ENCODE data around the gene PRDM8.

PRDM8 gene

DNA sequence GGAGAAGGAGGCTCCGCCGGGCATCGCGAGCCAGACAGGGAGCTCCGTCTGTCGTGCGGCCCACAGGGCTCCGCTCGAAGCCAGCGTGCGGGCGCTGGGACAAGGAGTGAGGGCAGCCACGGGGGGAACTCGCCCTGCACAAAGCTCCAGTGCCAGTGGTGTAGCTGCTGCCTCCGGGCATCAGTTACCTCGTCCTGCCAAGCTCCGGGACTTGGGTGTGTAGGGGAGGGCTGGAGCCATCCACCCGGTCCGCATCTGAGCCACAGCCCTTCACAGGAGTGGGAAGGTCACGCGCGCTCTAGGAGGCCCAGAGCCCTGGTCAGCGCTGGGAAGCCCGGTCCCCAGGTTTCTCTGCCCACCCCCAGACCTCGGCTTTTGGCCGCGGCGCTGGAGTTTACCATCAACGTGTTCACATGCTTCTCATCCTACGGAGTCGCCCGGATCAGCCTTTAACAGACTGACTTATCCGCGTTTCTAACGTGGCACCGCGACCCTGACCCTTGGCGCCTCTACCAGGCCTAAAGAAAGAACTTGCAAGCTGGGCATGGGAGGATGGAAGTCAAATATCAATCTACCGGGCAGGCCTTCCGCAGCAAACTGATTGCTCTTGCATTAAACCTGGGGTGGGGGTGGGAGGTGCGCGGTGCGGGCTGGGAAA is 8.4 kb upstream of the PRDM8 start:
- Mint-ChIP-seq H3K27ac (no peak overlapping the region), H3K4me1 (ENCODE audit: low read depth) (peaks cover 21% of the 10 kb centered on the region), H3K4me3 (no peak overlapping the region), H3K27me3 (peaks cover 8% of the 10 kb centered on the region), H3K36me3 (peaks cover 12% of the 10 kb centered on the region), H3K9me3 (ENCODE audit: low read depth) (no peaks in the 10 kb centered on the region)

DNA sequence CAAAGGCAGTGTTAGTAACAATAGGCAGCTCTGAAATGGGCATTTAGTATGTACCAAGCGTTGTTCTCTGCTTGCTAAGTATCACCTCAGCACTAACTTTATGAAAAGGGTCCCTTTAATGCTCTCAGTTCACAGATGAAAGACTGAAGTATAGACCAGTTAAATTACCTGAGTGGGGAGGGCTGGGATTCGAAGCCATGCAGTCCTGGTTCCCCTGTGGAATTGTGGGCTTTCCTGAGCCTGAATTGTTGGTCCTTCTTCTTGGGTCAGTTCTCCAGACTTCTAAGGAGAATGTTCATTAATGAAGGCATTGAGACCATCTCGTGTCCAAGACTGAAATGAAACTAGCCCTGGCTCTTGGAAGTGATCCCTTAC is 7.7 kb upstream of the PRDM8 start:
- Mint-ChIP-seq H3K27me3 (peaks cover 12% of the 10 kb centered on the region), H3K36me3 (peaks cover 12% of the 10 kb centered on the region), H3K27ac (no peak overlapping the region), H3K9me3 (ENCODE audit: low read depth) (no peaks in the 10 kb centered on the region), H3K4me1 (ENCODE audit: low read depth) (peaks cover 17% of the 10 kb centered on the region), H3K4me3 (no peak overlapping the region)

DNA sequence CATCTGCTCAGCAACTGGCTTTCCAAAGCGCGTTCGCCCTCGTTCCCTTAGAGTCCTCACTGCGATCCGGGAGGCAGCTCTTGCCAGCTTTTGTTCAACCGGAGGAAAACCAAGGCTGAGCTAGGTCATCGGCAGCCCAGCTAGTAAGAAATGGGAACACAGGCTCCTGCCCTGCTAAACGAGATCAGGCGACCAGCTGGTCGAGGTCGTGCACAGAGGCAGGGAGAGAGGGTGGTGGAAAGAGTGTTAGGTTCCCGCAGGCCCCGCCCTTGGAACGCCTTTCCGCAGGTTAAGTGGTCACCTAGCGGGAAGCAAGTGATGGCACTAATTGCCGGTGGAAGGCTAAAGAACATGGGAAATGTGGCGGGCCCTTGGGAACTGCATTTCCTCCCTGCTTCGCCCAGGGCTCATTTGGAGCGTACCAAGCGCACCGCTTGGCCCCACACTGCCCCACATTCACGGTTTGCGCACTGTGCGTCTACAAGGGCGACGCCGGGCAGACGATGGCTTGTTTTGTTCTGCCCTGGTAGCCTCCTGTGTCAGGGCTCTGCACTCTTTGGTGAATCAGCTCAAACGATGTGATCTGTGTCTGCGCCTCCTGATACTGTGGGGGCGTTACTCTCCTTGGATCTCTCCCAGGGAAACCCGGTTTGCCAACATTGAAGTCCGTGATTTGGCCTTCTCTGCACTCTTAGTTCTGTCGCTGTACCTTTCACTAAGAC is 7.2 kb upstream of the PRDM8 start:
- H3K4me3 Mint-ChIP-seq = no peak overlapping the region
- H3K27ac Mint-ChIP-seq = no peak overlapping the region
- peaks cover 13% of the 10 kb centered on the region for H3K36me3 Mint-ChIP-seq
- peaks cover 13% of the 10 kb centered on the region for H3K4me1 Mint-ChIP-seq (ENCODE audit: low read depth)
- peaks cover 16% of the 10 kb centered on the region for H3K27me3 Mint-ChIP-seq
- H3K9me3 Mint-ChIP-seq (ENCODE audit: low read depth) = no peaks in the 10 kb centered on the region

DNA sequence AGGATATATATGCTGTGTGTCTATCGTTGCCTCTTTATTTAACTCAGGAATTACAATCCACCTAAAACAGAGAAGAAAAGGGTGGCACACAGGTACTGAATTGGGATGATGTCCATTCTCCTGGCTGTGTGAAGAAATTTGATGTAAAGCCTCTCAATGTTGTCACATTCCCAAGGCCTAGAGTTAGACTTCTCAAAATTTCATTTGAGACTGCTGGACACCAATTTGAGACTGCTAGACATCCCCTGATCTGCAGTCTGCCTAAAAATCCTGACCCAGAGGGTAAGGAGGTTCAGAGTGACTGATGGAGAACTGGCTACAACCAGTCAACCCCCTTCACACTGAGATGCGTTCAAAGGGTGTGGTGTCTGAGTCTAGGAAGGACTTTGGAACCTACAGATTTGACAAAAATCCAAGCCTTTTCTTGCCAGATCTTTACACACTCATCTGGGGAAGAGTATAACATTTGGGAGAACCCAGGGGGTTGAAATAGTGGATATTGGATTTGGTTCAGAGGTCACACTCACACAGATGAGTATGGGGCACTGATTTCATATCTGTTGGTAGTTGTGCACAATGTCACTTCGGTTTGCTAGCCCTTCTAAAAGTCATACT is 4.9 kb upstream of the PRDM8 start:
- Mint-ChIP-seq H3K36me3 (peaks cover 17% of the 10 kb centered on the region), H3K9me3 (ENCODE audit: low read depth) (no peaks in the 10 kb centered on the region), H3K27ac (no peak overlapping the region), H3K27me3 (peaks cover 26% of the 10 kb centered on the region), H3K4me1 (ENCODE audit: low read depth) (peaks cover 17% of the 10 kb centered on the region), H3K4me3 (no peak overlapping the region)

DNA sequence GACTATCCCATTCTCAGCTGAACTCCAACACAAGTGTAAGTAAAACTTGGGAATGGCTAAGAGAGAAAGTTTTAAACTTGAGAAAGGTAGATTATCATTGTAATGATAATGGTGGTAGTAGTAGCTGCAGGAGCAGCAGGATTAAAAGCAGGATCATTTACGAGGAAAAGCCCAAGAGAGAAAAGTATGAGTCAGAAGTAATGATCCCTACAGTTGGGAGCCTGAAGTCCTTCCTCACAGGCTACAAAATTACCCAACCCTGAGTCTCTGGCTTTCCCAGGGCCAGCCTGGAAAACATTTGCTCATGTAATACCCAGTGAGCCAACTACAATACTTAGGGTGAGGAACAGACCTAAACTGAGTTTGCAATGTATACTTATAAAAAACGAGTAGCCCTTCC is 4.4 kb upstream of the PRDM8 start:
- Mint-ChIP-seq H3K36me3 (peaks cover 17% of the 10 kb centered on the region), H3K27ac (no peak overlapping the region), H3K9me3 (ENCODE audit: low read depth) (no peaks in the 10 kb centered on the region), H3K27me3 (peaks cover 30% of the 10 kb centered on the region), H3K4me3 (no peak overlapping the region), H3K4me1 (ENCODE audit: low read depth) (peaks cover 21% of the 10 kb centered on the region)

DNA sequence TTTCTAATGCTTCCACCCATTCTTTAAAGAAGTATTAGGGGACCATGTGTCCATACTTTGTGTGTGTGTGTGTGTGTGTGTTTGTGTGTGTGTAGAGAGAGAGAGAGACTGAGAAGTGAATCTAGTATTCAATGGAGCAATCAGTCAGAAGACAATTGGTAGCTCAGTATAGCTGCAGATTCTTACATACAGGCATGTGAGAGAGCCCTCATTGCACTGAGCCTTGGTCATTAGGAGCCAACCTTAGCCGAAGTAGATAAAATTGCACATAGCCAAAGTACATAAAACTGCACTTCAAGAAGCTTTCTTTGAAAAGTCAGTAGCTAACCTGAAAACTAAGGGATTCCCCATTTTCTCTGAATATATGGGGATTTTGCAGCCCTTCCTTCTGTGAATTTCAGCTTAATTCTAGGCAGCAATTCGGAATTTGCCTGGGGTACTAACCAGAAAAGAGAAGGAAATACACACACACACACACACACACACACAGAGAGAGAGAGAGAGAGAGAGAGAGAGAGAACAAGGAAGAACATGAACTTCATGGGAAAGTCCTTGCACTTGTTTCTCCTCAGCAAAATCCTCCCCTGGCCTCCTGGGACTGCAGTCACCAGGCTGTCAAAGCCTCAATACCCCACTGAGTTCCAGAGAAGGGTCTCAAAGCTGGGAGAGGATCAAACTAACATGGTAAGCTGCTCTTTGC is 1.7 kb upstream of the PRDM8 start:
- H3K4me3 Mint-ChIP-seq = peak overlapping the region; percentile 90

DNA sequence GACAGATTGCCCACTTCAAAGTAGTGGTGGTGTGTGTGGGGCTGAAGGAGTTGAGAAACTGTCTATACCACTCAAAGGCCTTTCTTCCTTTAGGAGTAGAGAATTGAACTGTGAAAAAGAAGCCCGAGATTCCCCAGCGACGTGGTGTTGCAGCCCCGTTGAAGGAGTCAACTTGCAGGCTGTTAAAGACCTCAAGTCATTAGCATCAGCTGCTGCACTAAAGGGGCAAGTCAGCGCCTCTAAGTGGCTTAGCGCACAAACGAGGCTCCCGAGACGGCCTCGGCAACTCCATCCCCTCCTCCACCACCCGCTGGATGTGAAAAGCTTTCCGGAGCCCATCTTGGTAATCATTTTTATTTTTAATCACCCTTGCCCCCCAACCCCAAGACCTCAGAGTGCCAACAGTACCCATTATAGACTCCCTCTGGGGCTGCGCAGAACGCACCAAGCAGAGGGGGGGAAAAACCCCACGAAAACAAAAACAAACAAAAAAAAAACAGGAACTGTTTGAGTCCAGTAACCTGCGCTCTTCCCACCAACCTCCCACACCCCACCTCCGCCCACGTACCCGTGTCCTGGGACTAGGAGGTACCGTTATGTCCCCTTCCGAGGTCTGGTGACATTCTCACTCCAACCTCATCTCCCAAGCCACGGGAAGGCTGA is 913 bp upstream of the PRDM8 start:
- H3K9me3 Mint-ChIP-seq (ENCODE audit: low read depth) = no peaks in the 10 kb centered on the region
- peaks cover 30% of the 10 kb centered on the region for H3K4me1 Mint-ChIP-seq (ENCODE audit: low read depth)
- peaks cover 17% of the 10 kb centered on the region for H3K36me3 Mint-ChIP-seq
- H3K4me3 Mint-ChIP-seq = peak overlapping the region; percentile 90
- peaks cover 34% of the 10 kb centered on the region for H3K27me3 Mint-ChIP-seq
- no peak overlapping the region for H3K27ac Mint-ChIP-seq

More for the DNA sequence above, 1.7 kb upstream of the PRDM8 start:
- H3K9me3 Mint-ChIP-seq (ENCODE audit: low read depth) = no peaks in the 10 kb centered on the region
- H3K27ac Mint-ChIP-seq = no peak overlapping the region
- peaks cover 17% of the 10 kb centered on the region for H3K36me3 Mint-ChIP-seq
- peaks cover 34% of the 10 kb centered on the region for H3K27me3 Mint-ChIP-seq
- H3K4me1 Mint-ChIP-seq (ENCODE audit: low read depth) = peaks cover 25% of the 10 kb centered on the region

DNA sequence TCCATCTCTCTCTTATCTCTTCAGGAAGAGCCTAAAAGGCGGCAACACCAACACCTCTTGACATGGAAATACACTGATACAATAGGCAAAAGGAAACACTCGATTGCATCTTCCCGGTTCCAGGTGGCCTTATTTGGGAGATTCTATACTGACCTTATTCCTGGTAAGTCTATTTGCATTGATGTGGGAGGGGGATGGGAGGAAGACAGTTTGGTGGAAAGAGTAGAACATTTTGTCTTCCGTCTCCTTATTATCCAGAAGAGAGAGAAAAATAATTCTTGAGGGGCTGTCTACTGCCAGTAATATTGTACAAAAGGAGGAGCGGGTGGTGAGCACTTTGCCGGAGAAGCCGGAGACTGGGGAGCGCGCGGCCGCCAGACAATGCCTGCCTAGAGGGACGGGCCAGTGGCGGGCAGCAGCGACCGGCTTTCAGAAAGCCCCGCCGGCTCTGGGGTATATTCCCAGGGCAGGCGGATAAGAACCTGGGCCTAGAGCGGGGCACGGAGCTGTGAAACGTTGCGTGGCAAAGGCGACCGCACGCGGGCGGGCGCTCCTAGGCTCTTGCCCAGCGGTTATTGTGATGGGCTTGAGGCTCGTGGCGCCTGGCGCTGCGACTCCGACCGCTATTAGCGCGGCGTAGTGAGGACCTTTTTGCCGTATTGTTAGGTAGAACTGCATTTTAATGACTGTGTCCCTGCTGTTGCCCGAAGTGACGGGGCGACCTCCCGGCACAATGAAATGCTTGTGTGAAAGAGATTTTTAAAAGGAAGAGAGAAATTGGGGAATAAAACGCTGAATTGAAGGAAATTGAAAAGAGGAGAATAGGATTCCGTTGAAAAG is 518 bp downstream of the PRDM8 start:
- Mint-ChIP-seq H3K4me1 (ENCODE audit: low read depth) (peaks cover 33% of the 10 kb centered on the region), H3K27ac (peak overlapping the region; percentile 58), H3K4me3 (peak overlapping the region; percentile 90), H3K9me3 (ENCODE audit: low read depth) (no peaks in the 10 kb centered on the region), H3K27me3 (peaks cover 30% of the 10 kb centered on the region), H3K36me3 (peaks cover 10% of the 10 kb centered on the region)

DNA sequence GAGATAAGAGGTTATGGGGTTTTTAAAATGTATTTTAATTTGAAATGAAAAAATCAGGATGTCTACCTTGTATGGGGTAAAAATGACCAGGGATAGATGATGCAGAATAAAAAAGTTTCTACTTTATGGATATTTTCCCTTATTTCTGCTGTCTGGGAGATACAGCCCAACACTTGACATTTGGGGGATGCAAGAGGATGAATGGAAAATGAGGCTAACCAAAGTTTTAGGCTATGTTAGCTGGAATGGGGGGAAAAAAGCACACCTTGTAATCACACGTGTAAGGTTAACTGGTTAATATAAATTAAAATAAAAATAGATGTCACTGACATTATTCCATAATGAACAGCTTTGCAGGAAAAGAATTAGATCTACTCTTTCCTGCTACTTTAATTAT is 1.1 kb downstream of the PRDM8 start:
- peaks cover 36% of the 10 kb centered on the region for H3K4me1 Mint-ChIP-seq (ENCODE audit: low read depth)
- H3K4me3 Mint-ChIP-seq = peak overlapping the region; percentile 90
- H3K27ac Mint-ChIP-seq = no peak overlapping the region
- H3K9me3 Mint-ChIP-seq (ENCODE audit: low read depth) = no peaks in the 10 kb centered on the region
- peaks cover 28% of the 10 kb centered on the region for H3K27me3 Mint-ChIP-seq
- H3K36me3 Mint-ChIP-seq = peaks cover 7% of the 10 kb centered on the region

DNA sequence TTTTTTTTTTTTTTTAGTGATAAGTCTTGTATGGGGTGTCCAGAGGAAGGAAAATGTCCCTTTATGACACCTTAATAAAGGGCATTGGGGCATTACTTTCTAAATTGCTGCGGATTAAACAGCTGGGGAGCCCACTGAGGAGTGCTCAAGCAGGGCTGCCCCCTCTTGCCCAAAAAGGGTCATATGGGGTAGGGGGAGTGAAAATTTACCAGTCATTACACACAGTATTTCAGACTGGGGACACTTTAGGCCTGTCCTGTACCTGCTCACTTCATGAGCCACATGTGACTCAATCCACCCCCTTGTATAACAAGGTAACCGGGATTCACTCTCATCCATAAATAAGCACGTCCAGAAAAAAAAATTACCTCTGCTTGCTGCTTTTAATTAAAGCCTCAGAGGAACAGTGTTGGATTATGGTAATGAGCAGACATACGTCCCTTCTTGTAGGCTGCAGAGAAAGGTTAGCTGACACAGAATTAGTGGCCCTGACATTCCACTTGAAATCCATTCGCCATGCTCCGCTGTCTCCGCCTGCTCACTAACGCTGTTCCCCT is 1.8 kb downstream of the PRDM8 start:
- Mint-ChIP-seq H3K27ac (no peak overlapping the region), H3K27me3 (peaks cover 24% of the 10 kb centered on the region), H3K4me1 (ENCODE audit: low read depth) (peaks cover 39% of the 10 kb centered on the region), H3K4me3 (peak overlapping the region; percentile 7), H3K9me3 (ENCODE audit: low read depth) (no peaks in the 10 kb centered on the region), H3K36me3 (peaks cover 5% of the 10 kb centered on the region)

DNA sequence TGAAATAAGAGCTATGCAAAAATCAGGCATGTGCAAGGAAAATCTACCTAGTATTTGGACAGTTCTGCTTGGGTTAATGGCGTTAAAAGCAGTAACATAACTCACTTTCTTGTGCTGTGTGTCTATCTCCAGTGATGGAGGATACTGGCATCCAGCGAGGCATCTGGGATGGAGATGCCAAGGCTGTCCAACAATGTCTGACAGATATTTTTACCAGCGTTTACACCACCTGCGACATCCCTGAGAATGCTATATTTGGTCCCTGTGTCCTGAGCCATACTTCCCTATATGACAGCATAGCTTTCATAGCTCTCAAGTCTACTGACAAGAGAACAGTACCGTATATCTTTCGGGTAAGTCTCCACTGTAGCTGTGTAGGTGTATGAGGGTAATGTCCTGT is 2.6 kb downstream of the PRDM8 start:
- H3K9me3 Mint-ChIP-seq (ENCODE audit: low read depth) = no peaks in the 10 kb centered on the region
- H3K4me1 Mint-ChIP-seq (ENCODE audit: low read depth) = peaks cover 39% of the 10 kb centered on the region
- peaks cover 5% of the 10 kb centered on the region for H3K36me3 Mint-ChIP-seq
- H3K27me3 Mint-ChIP-seq = peaks cover 19% of the 10 kb centered on the region
- H3K27ac Mint-ChIP-seq = no peak overlapping the region
- peak overlapping the region; percentile 22 for H3K4me3 Mint-ChIP-seq

DNA sequence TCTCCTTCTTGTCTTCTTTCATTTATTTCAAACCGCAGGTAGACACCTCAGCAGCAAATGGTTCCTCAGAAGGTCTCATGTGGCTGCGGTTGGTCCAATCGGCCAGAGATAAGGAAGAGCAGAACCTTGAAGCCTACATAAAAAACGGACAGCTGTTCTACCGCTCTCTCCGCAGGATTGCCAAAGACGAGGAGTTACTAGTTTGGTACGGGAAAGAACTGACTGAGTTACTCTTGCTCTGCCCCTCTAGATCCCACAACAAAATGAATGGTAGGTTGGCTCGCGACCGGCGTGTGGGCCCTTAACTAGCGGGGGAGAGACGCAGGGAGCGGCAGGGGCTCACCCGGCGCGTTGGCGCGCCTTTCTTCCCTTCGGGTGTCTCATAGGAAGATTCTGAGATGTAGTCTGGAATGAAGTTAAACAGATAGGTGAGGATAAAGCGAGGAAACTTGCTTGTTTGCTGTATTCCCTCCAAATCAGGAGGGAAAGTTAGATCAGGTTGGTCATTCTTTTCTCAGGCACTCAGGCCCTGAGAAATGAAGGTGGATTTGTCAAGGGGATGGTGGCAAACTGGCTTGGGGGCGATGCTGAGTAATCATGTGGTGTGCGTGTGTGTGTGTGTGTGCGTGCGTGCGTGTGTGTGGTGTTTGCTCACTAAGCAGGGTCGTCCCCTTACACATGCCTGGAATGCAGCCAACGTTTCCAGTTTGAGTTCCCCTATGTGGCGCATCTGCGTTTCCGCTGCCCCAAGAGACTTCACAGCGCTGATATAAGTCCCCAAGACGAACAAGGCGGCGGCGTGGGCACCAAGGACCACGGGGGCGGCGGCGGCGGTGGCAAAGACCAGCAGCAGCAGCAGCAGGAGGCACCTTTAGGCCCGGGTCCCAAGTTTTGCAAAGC is 4.2 kb downstream of the PRDM8 start:
- Mint-ChIP-seq H3K36me3 (no peaks in the 10 kb centered on the region), H3K27me3 (peaks cover 8% of the 10 kb centered on the region)

DNA sequence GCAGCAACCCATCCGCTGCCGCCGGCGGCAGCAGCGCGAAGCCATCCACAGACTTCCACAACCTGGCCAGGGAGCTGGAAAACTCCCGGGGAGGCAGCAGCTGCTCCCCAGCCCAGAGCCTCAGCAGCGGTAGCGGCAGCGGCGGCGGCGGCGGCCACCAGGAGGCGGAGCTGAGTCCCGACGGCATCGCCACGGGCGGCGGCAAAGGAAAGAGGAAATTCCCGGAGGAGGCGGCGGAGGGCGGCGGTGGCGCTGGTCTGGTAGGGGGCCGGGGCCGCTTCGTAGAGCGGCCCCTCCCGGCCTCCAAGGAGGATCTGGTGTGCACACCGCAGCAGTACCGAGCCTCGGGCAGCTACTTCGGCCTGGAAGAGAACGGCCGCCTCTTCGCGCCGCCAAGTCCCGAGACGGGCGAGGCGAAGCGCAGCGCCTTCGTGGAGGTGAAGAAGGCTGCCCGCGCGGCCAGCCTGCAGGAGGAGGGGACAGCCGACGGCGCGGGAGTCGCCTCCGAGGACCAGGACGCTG is 4.9 kb downstream of the PRDM8 start:
- Mint-ChIP-seq H3K36me3 (no peaks in the 10 kb centered on the region), H3K4me1 (ENCODE audit: low read depth) (peaks cover 23% of the 10 kb centered on the region), H3K27me3 (peaks cover 8% of the 10 kb centered on the region), H3K9me3 (ENCODE audit: low read depth) (no peaks in the 10 kb centered on the region), H3K27ac (peak overlapping the region; percentile 30), H3K4me3 (peak overlapping the region; percentile 78)

More for the DNA sequence above, 4.2 kb downstream of the PRDM8 start:
- Mint-ChIP-seq H3K4me3 (peak overlapping the region; percentile 78), H3K9me3 (ENCODE audit: low read depth) (no peaks in the 10 kb centered on the region), H3K4me1 (ENCODE audit: low read depth) (peaks cover 29% of the 10 kb centered on the region), H3K27ac (peak overlapping the region; percentile 30)
